ENCODE data around the gene CDH1.
A peak's percentile ranks its signal among the peaks of the same experiment; 100 is the strongest.

The CDH1 gene

DNA sequence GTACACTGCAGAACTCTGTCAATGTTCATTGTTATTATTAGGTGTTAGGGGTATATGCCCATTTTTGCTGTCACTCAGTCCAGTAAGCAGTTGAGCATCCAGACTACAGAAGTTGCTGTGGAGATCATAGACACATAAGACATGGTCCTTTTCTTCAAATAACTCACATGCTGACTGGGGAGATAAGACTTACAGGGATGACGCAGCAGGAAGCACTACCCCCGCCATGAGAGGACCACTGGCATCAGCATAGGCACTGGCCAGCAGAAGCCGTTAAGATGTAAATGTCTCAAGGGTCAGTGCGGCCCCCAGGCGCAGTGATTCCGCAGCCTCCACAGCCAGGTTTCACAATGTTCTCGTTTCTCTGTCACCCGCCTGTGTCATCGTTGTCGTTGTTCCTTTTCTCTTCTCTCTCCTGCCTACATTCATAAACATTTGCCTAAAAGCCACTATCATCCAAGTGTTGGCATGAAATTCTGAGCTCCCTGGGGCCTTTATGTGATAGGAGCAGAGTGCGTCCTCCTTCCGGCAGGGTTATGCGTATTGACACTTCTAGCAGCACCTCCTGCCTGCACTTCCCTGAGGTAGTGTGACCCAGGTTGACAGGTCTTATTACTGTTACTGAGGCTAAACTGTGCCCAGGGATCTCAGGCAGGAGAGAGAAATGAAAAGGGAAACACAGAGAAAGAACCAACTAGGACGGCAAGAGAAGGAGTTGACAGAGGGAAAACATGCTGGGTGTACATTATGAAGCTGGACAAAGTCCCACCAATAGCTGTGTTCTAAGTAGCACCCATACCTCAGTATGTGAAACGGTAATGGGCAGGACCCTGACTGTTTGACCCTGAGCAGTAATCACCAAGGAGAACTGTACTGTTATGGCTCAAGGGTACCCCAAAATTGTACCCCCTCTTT lies 124.1 kb downstream of the CDH1 start:
- H3K4me3 ChIP-seq (ENCODE audit: low read depth, low read length), result no peak overlapping the region
- TF ChIP-seq, protein P1, sequence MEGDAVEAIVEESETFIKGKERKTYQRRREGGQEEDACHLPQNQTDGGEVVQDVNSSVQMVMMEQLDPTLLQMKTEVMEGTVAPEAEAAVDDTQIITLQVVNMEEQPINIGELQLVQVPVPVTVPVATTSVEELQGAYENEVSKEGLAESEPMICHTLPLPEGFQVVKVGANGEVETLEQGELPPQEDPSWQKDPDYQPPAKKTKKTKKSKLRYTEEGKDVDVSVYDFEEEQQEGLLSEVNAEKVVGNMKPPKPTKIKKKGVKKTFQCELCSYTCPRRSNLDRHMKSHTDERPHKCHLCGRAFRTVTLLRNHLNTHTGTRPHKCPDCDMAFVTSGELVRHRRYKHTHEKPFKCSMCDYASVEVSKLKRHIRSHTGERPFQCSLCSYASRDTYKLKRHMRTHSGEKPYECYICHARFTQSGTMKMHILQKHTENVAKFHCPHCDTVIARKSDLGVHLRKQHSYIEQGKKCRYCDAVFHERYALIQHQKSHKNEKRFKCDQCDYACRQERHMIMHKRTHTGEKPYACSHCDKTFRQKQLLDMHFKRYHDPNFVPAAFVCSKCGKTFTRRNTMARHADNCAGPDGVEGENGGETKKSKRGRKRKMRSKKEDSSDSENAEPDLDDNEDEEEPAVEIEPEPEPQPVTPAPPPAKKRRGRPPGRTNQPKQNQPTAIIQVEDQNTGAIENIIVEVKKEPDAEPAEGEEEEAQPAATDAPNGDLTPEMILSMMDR (IDR thresholded peaks at IDR 0.05; ENCODE audit: control insufficient read depth, extremely low read depth, insufficient read depth), result no peak
- peak; percentile 17 for DNase-seq (ENCODE audit: low read depth)

DNA sequence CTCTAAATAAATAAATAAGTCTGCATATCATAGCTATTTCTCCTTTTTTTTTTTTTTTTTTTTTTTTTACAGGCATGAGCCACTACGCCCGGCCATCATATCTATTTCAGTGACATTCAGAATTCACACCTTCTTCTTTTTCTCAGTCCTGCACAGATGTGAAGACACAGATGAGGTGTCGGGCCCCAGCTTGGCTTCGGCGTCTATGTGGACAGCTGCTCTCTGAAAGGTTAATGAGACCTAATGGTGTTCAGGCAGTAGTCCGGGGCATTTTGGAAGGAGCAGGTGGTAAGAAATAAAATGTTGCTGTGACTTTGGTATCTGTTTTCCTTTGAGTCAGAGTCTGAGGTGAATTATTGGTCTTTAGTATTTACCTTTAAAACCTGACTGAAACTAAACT lies 129.8 kb downstream of the CDH1 start:
- no peak overlapping the region for H3K4me3 ChIP-seq (ENCODE audit: low read depth, low read length)
- no peak for DNase-seq (ENCODE audit: low read depth)
- TF ChIP-seq, protein P1 (IDR thresholded peaks at IDR 0.05; ENCODE audit: control insufficient read depth, extremely low read depth, insufficient read depth), result no peak

DNA sequence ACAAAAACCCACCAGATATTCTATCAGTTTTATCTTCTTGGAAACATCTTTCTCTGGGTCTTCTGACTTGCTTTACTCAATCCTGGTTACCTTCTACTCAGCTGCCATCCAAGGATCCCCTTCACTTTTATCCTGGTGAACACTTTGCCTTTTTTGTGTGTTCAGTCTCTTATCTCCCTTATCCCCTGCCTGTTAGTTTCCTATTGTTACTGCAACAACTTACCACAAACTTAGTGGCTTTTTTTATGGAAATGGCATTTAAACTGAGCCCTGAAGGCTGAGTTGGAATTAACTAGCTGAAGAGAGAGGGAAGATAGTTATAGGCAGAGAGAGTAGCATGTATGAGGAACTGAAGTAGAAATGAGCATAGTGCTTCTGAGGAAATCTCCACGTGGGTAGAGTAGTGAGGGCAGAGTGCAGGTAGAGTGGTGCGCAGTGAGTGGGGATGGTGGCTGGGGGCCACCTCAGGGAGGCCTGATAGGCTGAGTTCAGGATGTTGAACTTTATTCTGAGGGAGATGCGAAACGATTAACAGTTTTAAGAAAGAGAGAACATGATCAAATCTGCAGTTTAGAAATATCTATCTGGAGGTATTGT lies 132.5 kb downstream of the CDH1 start:
- TF ChIP-seq, protein P1 (IDR thresholded peaks at IDR 0.05; ENCODE audit: control insufficient read depth, extremely low read depth, insufficient read depth), result no peak
- no peak overlapping the region for H3K4me3 ChIP-seq (ENCODE audit: low read depth, low read length)
- DNase-seq (ENCODE audit: low read depth), result no peak

DNA sequence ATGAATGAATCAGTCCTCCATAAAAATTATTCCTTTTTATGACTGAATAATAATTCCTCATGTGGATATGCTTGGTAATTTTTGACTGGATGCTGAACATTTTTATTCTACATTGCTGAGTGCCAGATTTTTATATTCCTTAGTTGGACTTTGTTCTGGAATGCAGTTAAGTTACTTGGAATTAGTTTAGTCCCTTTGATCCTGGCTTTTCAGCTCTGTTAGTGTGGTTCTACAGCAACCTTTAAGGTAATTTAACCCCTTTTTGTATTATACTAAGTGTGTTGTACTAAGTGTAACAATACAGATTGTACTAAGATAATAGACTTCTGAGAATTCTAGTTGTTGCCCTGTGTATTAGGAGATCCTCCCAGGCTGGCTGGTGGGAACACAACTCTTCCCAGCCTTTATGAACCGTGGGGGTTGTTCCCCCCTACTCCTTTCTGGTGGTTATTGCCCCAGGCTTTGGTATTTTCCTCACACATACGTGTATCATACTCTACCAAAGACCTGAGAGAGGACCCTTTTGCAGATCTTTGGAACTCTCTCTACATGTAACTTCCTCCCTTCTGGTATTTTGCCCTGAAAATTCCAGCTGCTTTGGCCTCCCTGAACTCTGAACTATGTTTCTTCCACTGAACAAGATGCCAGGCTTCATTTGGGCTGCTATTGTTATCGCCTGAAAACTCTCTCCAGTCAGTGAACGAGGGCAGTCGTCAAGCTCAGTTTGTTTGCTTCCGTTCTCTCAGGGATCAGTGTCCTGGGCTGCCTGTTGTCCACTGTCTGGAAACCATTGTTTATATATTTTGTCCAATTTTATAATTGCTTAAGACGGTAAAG lies 136.8 kb downstream of the CDH1 start:
- TF ChIP-seq, protein P1 (IDR thresholded peaks at IDR 0.05; ENCODE audit: control insufficient read depth, extremely low read depth, insufficient read depth), result no peak
- no peak overlapping the region for H3K4me3 ChIP-seq (ENCODE audit: low read depth, low read length)
- DNase-seq (ENCODE audit: low read depth), result no peak

DNA sequence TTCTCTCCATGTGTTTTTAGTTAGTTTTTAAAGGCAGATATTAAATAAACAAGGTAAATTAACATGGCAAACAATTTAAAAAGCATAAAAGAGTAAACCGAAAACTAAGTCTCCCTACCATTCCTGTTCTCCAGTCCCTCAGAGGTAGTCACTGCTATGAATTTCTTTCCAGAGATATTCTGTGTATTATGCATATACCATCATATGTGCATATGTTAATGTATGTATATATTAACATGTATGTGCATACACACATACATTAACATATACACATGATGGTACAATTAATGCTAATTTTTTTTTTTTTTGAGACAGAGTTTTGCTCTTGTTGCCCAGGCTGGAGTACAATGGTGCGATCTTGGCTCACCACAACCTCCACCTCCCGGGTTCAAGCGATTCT lies 138.8 kb downstream of the CDH1 start:
- H3K4me3 ChIP-seq (ENCODE audit: low read depth, low read length), result no peak overlapping the region
- TF ChIP-seq, protein P1 (IDR thresholded peaks at IDR 0.05; ENCODE audit: control insufficient read depth, extremely low read depth, insufficient read depth), result no peak
- DNase-seq (ENCODE audit: low read depth), result no peak

DNA sequence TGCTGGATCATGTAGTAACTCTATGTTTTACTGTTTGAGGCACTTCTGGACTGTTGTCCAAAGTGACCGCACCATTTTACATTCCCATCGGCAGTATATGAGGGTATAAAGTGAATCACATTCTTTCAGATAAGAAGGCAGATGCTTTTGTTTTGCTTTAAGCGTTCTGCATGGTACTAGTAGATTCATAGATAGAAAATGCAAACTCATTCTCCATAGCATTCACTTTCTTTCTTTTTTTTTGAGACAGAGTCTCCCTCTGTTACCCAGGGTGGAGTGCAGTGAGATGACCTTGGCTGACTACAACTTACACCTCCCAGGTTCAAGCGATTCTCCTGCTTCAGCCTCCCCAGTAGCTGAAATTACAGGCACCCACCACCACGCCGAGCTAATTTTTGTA lies 146.6 kb downstream of the CDH1 start:
- DNase-seq (ENCODE audit: low read depth), result no peak
- no peak overlapping the region for H3K4me3 ChIP-seq (ENCODE audit: low read depth, low read length)
- TF ChIP-seq, protein P1 (IDR thresholded peaks at IDR 0.05; ENCODE audit: control insufficient read depth, extremely low read depth, insufficient read depth), result no peak

Data from LNCaP clone FGC (cell line).